H1 (cell line): Measurements from ENCODE around the gene SCAF1. TPM values are rescaled to one million over a fixed set of nuclear protein-coding genes. Genes with fewer than 3 reads are reported as not detected.

Source experiments
- CTCF ChIA-PET: fragments of 300-600 bp; sonication (Branson Sonifier 250); formaldehyde crosslinking; loops from one replicate; lab custom pipeline; 2021; ENCODE audit not compliant: partially characterized antibody; lab: Charles Lee
- POLR2A ChIA-PET: fragments of 300-600 bp; sonication (Branson Sonifier 250); formaldehyde crosslinking; loops from one replicate; lab custom pipeline; 2021; ENCODE audit warnings: inconsistent platforms; ENCODE audit not compliant: partially characterized antibody; lab: Charles Lee
- DNase-seq, 2 experiments: peaks; one replicate each; pipeline versions ENCODE4 v3.0.0 to v3.0.0-alpha.2; 2010 to 2022; ENCODE audit warnings: low spot score in 2 of 2, low read depth in 1 of 2, mixed read lengths in 1 of 2
- FAIRE-seq: peaks from 2 replicates; lab custom pipeline; 2011; peaks lifted over from hg19 to GRCh38; lab: Jason Lieb, UNC
- H2AFZ ChIP-seq: 2 replicates; pipeline ENCODE4 v1.8.1; 2012; ENCODE audit warnings: low read length, inconsistent platforms
- H2AK5ac ChIP-seq: 2 replicates; pipeline ENCODE4 v1.6.1; 2013; ENCODE audit warnings: low read depth, low read length
- H2BK120ac ChIP-seq: replicated peaks from 2 replicates; pipeline ENCODE3; 2013; ENCODE audit warnings: low read depth, low read length, inconsistent platforms
- H2BK12ac ChIP-seq: 2 replicates; pipeline ENCODE4 v1.6.1; 2013; ENCODE audit warnings: low read depth, low read length
- H2BK15ac ChIP-seq: 2 replicates; pipeline ENCODE4 v1.6.1; 2013; ENCODE audit warnings: low read length
- H2BK20ac ChIP-seq: 2 replicates; pipeline ENCODE4 v1.6.1; 2013; ENCODE audit warnings: low read length
- H2BK5ac ChIP-seq: 2 replicates; pipeline ENCODE4 v1.6.1; 2013; ENCODE audit warnings: low read depth, low read length
- H3K14ac ChIP-seq: 2 replicates; pipeline ENCODE4 v1.6.1; 2013; ENCODE audit warnings: inconsistent platforms; ENCODE audit not compliant: insufficient read length
- H3K18ac ChIP-seq: 2 replicates; pipeline ENCODE4 v1.6.1; 2013; ENCODE audit warnings: low read length; ENCODE audit errors: extremely low read depth
- H3K23ac ChIP-seq: 2 replicates; pipeline ENCODE4 v1.6.1; 2013; ENCODE audit warnings: inconsistent platforms; ENCODE audit not compliant: insufficient read length
- H3K23me2 ChIP-seq: 2 replicates; pipeline ENCODE4 v1.6.1; 2013; ENCODE audit warnings: low read depth, low read length
- H3K27ac ChIP-seq: 2 replicates; pipeline ENCODE4 v1.6.1; 2011; ENCODE audit warnings: low read depth, low read length, inconsistent platforms
- H3K27me3 ChIP-seq, 4 experiments: replicated peaks in 1 of 4; 1 replicate in 1 of 4; 2 replicates in 3 of 4; pipeline versions ENCODE4 v1.6.1 to v1.8.1; 2011 to 2013; ENCODE audit warnings: low read length in 3 of 4, mild to moderate bottlenecking in 3 of 4, inconsistent platforms in 2 of 4, mixed read lengths in 2 of 4, moderate library complexity in 1 of 4; ENCODE audit not compliant: control insufficient read depth in 3 of 4, insufficient read depth in 3 of 4; ENCODE audit errors: extremely low read depth in 1 of 4
- H3K36me3 ChIP-seq, 4 experiments: 2 replicates each; pipeline versions ENCODE4 v1.6.1 to v1.8.1; 2011 to 2013; ENCODE audit warnings: mild to moderate bottlenecking in 4 of 4, low read length in 3 of 4, moderate library complexity in 2 of 4, control low read depth in 1 of 4, inconsistent platforms in 1 of 4; ENCODE audit not compliant: insufficient read depth in 4 of 4, control insufficient read depth in 2 of 4
- H3K4ac ChIP-seq: replicated peaks from 2 replicates; pipeline ENCODE3; 2013; ENCODE audit warnings: low read length, low read depth, mixed read lengths, inconsistent platforms; ENCODE audit not compliant: insufficient read length
- H3K4me1 ChIP-seq, 4 experiments: replicated peaks in 1 of 4; 1 replicate in 1 of 4; 2 replicates in 3 of 4; pipeline versions ENCODE4 v1.6.1 to v1.8.1; 2011 to 2013; ENCODE audit warnings: low read length in 3 of 4, inconsistent platforms in 2 of 4, mixed read lengths in 1 of 4; ENCODE audit not compliant: insufficient read depth in 4 of 4, control insufficient read depth in 3 of 4
- H3K4me2 ChIP-seq, 2 experiments: 2 replicates each; pipeline versions ENCODE4 v1.6.1 to v1.8.1; 2011 to 2013; ENCODE audit warnings: low read depth in 2 of 2, low read length in 2 of 2, control low read depth in 1 of 2, inconsistent platforms in 1 of 2, mild to moderate bottlenecking in 1 of 2; ENCODE audit not compliant: insufficient read depth in 1 of 2
- H3K4me3 ChIP-seq, 4 experiments: fragments of 200-600, 300-600 bp in 1 of 4; sonication (generic), shearing (Covaris generic), sonication (Bioruptor Twin) in 1 of 4; 2 replicates each; pipeline versions ENCODE4 v1.5.1 to v1.8.1; 2011 to 2016; ENCODE audit warnings: low read length in 4 of 4, low read depth in 3 of 4, control low read depth in 2 of 4, inconsistent platforms in 2 of 4, mild to moderate bottlenecking in 2 of 4, mixed read lengths in 1 of 4, moderate library complexity in 1 of 4; ENCODE audit not compliant: insufficient read depth in 2 of 4; ENCODE audit errors: extremely low read depth in 1 of 4
- H3K56ac ChIP-seq: replicated peaks from 2 replicates; pipeline ENCODE3; 2013; ENCODE audit warnings: low read depth, mild to moderate bottlenecking, mixed read lengths, low read length, inconsistent platforms; ENCODE audit not compliant: insufficient read length
- H3K79me1 ChIP-seq: 2 replicates; pipeline ENCODE4 v1.6.1; 2013; ENCODE audit warnings: low read depth, low read length, control low read depth
- H3K79me2 ChIP-seq, 2 experiments: 2 replicates each; pipeline versions ENCODE4 v1.6.1 to v1.8.1; 2012 to 2013; ENCODE audit warnings: low read length in 2 of 2, mild to moderate bottlenecking in 2 of 2, inconsistent platforms in 1 of 2; ENCODE audit not compliant: insufficient read depth in 2 of 2, control insufficient read depth in 1 of 2
- H3K9ac ChIP-seq, 4 experiments: replicated peaks in 1 of 4; 1 replicate in 1 of 4; 2 replicates in 3 of 4; pipeline versions ENCODE4 v1.6.1 to v1.8.1; 2011 to 2013; ENCODE audit warnings: low read depth in 3 of 4, low read length in 3 of 4, control low read depth in 2 of 4, mild to moderate bottlenecking in 2 of 4, moderate library complexity in 2 of 4, inconsistent platforms in 1 of 4; ENCODE audit errors: extremely low read depth in 1 of 4
- H3K9me3 ChIP-seq, 2 experiments: 2 replicates each; pipeline versions ENCODE4 v1.6.1 to v1.8.1; 2012 to 2013; ENCODE audit warnings: mild to moderate bottlenecking in 2 of 2, moderate library complexity in 2 of 2, control low read depth in 1 of 2, inconsistent platforms in 1 of 2, low read depth in 1 of 2, low read length in 1 of 2, mixed read lengths in 1 of 2; ENCODE audit not compliant: insufficient read depth in 2 of 2
- H4K20me1 ChIP-seq, 2 experiments: replicated peaks in 1 of 2; 2 replicates each; pipeline versions ENCODE3 to v1.8.1; 2011 to 2013; ENCODE audit warnings: inconsistent platforms in 2 of 2, low read length in 2 of 2, mild to moderate bottlenecking in 1 of 2; ENCODE audit not compliant: insufficient read depth in 2 of 2, control insufficient read depth in 1 of 2
- H4K5ac ChIP-seq: 2 replicates; pipeline ENCODE4 v1.6.1; 2013; ENCODE audit warnings: low read length, low read depth, mixed read lengths, inconsistent platforms; ENCODE audit not compliant: insufficient read length
- H4K8ac ChIP-seq: 2 replicates; pipeline ENCODE4 v1.8.0; 2013; ENCODE audit warnings: mild to moderate bottlenecking, moderate library complexity, low read length, inconsistent platforms; ENCODE audit not compliant: insufficient read depth; ENCODE audit errors: extremely low read depth
- H4K91ac ChIP-seq: replicated peaks from 2 replicates; pipeline ENCODE3; 2013; ENCODE audit warnings: low read length, mixed read lengths, inconsistent platforms; ENCODE audit not compliant: insufficient read length
- ASH2L ChIP-seq: fragments of 200-600, 300-600 bp; sonication (generic); IDR thresholded peaks from one replicate; pipeline ENCODE4 v1.7.1; 2017; ENCODE audit warnings: low read length
- CHD2 ChIP-seq: IDR thresholded peaks from 2 replicates; pipeline ENCODE4 v1.6.1; 2012; ENCODE audit warnings: low read length, improper control_type of control experiment
- CREB1 ChIP-seq: IDR thresholded peaks from 2 replicates; pipeline ENCODE4 v1.6.1; 2012; ENCODE audit warnings: inconsistent platforms
- FOSL1 ChIP-seq: IDR thresholded peaks from 2 replicates; pipeline ENCODE4 v1.6.1; 2011; ENCODE audit warnings: mild to moderate bottlenecking, low read depth, low read length, moderate library complexity; ENCODE audit not compliant: insufficient read depth
- KDM1A ChIP-seq: fragments of 200-600, 300-600 bp; sonication (generic); IDR thresholded peaks from 2 replicates; pipeline ENCODE4 v1.7.1; 2016; ENCODE audit warnings: mild to moderate bottlenecking, low read length, borderline replicate concordance
- MAX ChIP-seq: IDR thresholded peaks from 2 replicates; pipeline ENCODE4 v1.6.1; 2012; ENCODE audit warnings: inconsistent platforms
- POLR2A ChIP-seq, 2 experiments: IDR thresholded peaks; 1 replicate in 1 of 2; 2 replicates in 1 of 2; pipeline ENCODE4 v1.6.1; 2011; ENCODE audit warnings: low read depth in 2 of 2, low read length in 2 of 2, mild to moderate bottlenecking in 2 of 2; ENCODE audit errors: control extremely low read depth in 1 of 2
- POLR2AphosphoS5 ChIP-seq: IDR thresholded peaks from 2 replicates; pipeline ENCODE4 v1.6.1; 2011; ENCODE audit warnings: low read depth, low read length
- RFX5 ChIP-seq: IDR thresholded peaks from 2 replicates; pipeline ENCODE4 v1.6.1; 2011; ENCODE audit warnings: low read depth, low read length, improper control_type of control experiment, borderline replicate concordance
- SP1 ChIP-seq: IDR thresholded peaks from 2 replicates; pipeline ENCODE4 v1.6.1; 2011; ENCODE audit warnings: low read depth, low read length
- SP4 ChIP-seq: IDR thresholded peaks from 2 replicates; pipeline ENCODE4 v1.6.1; 2012; ENCODE audit warnings: low read length, inconsistent platforms
- TAF1 ChIP-seq: IDR thresholded peaks from 2 replicates; pipeline ENCODE4 v1.6.1; 2011; ENCODE audit warnings: mild to moderate bottlenecking, low read depth, low read length
- WGBS, 2 experiments: shearing (Covaris generic) in 1 of 2; methylation state at CpG; one replicate each; pipeline versions ENCODE4 v1.1.6 to v1.1.7; 2013 to 2015; ENCODE audit warnings: low lambda C conversion rate in 2 of 2, mixed read lengths in 2 of 2, inconsistent platforms in 1 of 2, low coverage in 1 of 2, missing lambda C conversion rate in 1 of 2; ENCODE audit not compliant: insufficient replicate concordance in 2 of 2, insufficient coverage in 1 of 2, insufficient read length in 1 of 2; ENCODE audit errors: extremely low coverage in 1 of 2, missing lambda C conversion rate in 1 of 2; 5-methylcytosine and 5-hydroxymethylcytosine counted together
- polyA plus RNA-seq, 7 experiments: library from polyadenylated mRNA; depleted of rRNA in 3 of 7; stranded (reverse) in 5 of 7; unstranded in 2 of 7; fragments of >200 nt in 5 of 7; fragments of 200-250 nt in 2 of 7; gene quantifications; 1 replicate in 5 of 7; 2 replicates in 1 of 7; 4 replicates in 1 of 7; pipeline versions ENCODE4 v1.2.1 to v1.2.3, GENCODE V29; 2011 to 2013; ENCODE audit warnings: missing spikeins in 2 of 7, mixed read lengths in 2 of 7
- total RNA-seq: library from RNA; stranded (reverse); fragmentation: NEBNext Ultra II Directional; extraction: Animal tissue kit (Norgen Biotek cat#: 25700); gene quantifications from 2 replicates; pipeline ENCODE4 v1.2.1, GENCODE V29; 2021

SCAF1 gene
- total and polyA plus RNA-seq, 2 of the 8 experiments (the other 6 are each of a cell fraction or from before 2014, with no cell fraction given) = 9.7 to 81.7 TPM

- no peak overlapping the region for H2BK15ac ChIP-seq
- peak overlapping the region; percentile 92; the same call in 1 of the 2 replicates for H2BK5ac ChIP-seq
- peak; percentile 87 for FAIRE-seq
- peaks cover 4 to 34% of the 10 kb centered on the region in 2 experiments; a peak in 3 of 4 replicates for H3K79me2 ChIP-seq
- H3K4me2 ChIP-seq = peak overlapping the region; percentile 87 to 95
- H2BK120ac ChIP-seq = no peak overlapping the region
- H3K14ac ChIP-seq = no peak overlapping the region
- no peak overlapping the region for H4K91ac ChIP-seq
- peak overlapping the region; percentile 95 to 100 (median 96) for H3K4me3 ChIP-seq
- H3K23ac ChIP-seq = no peak overlapping the region
- no peak overlapping the region for H3K56ac ChIP-seq
- WGBS, 2 experiments = 11% methylated on average over 14 of the region's 27 CpGs; no CpG with 5 or more reads in 1 of the 2 experiments
- H2BK12ac ChIP-seq = no peak overlapping the region; the same call in 1 of the 2 replicates
- no peak overlapping the region for H4K8ac ChIP-seq
- no peak overlapping the region for H3K4ac ChIP-seq
- peaks cover 12 to 45% (median 26%) of the 10 kb centered on the region in 4 experiments for H3K36me3 ChIP-seq
- H3K9me3 ChIP-seq = no peaks in the 10 kb centered on the region
- H2AFZ ChIP-seq = no peak overlapping the region
- peaks cover 20% of the 10 kb centered on the region for H3K23me2 ChIP-seq
- H3K18ac ChIP-seq = peak overlapping the region; percentile 68; the same call in 1 of the 2 replicates
- H4K20me1 ChIP-seq = peaks cover under 1 to 6% of the 10 kb centered on the region in 2 experiments
- no peak overlapping the region for H2AK5ac ChIP-seq
- H3K79me1 ChIP-seq = peaks cover 8% of the 10 kb centered on the region
- H2BK20ac ChIP-seq = no peak overlapping the region
- CTCF ChIA-PET = interaction anchor here (1.2 to 1.3 kb wide), 2 partner anchors 88 to 91 kb away, joined by 3 read pairs; no protein-coding TSS in a partner anchor
- peak overlapping the region; percentile 29 to 83 (median 44); a peak in 5 of 7 replicates for H3K9ac ChIP-seq
- H4K5ac ChIP-seq = no peak overlapping the region
- peak overlapping the region; percentile 39 for H3K27ac ChIP-seq
- H3K27me3 ChIP-seq = no peaks in the 10 kb centered on the region
- POLR2A ChIA-PET = interaction anchor here (0.7 to 37.8 kb wide), 17 partner anchors 8 to 505 kb away, joined by 3 to 840 read pairs (median 4); partner anchors contain the start of genes NOSIP, PRMT1, PRRG2 and RPS11
- DNase-seq = peak; percentile 92 to 95
- peaks cover 3 to 9% (median 4%) of the 10 kb centered on the region in 4 experiments; a peak in 6 of 7 replicates for H3K4me1 ChIP-seq
- TF ChIP-seq TAF1 (0 out of 2 replicates have a peak, but pooled peaks have one; percentile 51), SP4 (peak; percentile 59; the same call in 1 of the 2 replicates), SP1 (peak; percentile 92), CHD2 (peak; percentile 82), POLR2AphosphoS5 (peak; percentile 78; the same call in 1 of the 2 replicates), KDM1A (peak; percentile 87; the same call in 1 of the 2 replicates), MAX (peak; percentile 46), RFX5 (no peak), ASH2L (no peak), FOSL1 (no peak), CREB1 (no peak; the same call in none of the 2 replicates), POLR2A (IDR thresholded peaks at IDR 0.05; ENCODE audit: control extremely low read depth in 1 of 2, low read depth in 2 of 2, low read length in 2 of 2) (peak; percentile 39 to 43; a peak in 2 of 3 replicates)
Observed at GRCh38 chr19:49593233-49594113, 48.5 kb upstream of the SCAF1 start.
